Gastrocnemius medialis (tissue), 4 donors: ENCODE data around the gene KDM4E. TPM values are rescaled to one million over a fixed set of nuclear protein-coding genes. Genes with fewer than 3 reads are reported as not detected.

Experiments
- ATAC-seq, 2 donors: fragments of 150-250 bp; one replicate each; pipeline ENCODE4 v1.9.1; 2016
- DNase-seq, 2 donors: peaks; one replicate each; pipeline ENCODE4 v3.0.0-alpha.2; 2019
- H3K27ac ChIP-seq, 4 donors: fragments of 200-600 bp; sonication (generic); 1 replicate in 1 of 4; 2 replicates in 3 of 4; pipeline ENCODE4 v1.5.1; 2016 to 2018; ENCODE audit warnings: mild to moderate bottlenecking in 2 of 4, moderate library complexity in 1 of 4
- H3K27me3 ChIP-seq, 3 donors: fragments of 200-600 bp; sonication (generic) in 2 of 3; 1 replicate in 1 of 3; 2 replicates in 2 of 3; pipeline versions ENCODE4 v1.5.1 to v1.6.0; 2016 to 2019; ENCODE audit warnings: mild to moderate bottlenecking in 1 of 3, moderate library complexity in 1 of 3
- H3K36me3 ChIP-seq, 2 donors: fragments of 200-600 bp; sonication (generic) in 1 of 2; one replicate each; pipeline ENCODE4 v1.5.1; 2017 to 2018
- H3K4me1 ChIP-seq, 2 donors: fragments of 200-600 bp; sonication (generic) in 1 of 2; one replicate each; pipeline ENCODE4 v1.5.1; 2016 to 2017; ENCODE audit warnings: mild to moderate bottlenecking in 2 of 2
- H3K4me3 ChIP-seq, 4 donors: fragments of 200-600 bp; sonication (generic) in 3 of 4; 1 replicate in 1 of 4; 2 replicates in 3 of 4; pipeline ENCODE4 v1.5.1; 2016 to 2019; ENCODE audit warnings: mild to moderate bottlenecking in 2 of 4
- H3K9me3 ChIP-seq, 3 donors: fragments of 200-600 bp; sonication (generic) in 2 of 3; 1 replicate in 1 of 3; 2 replicates in 2 of 3; pipeline ENCODE4 v1.5.1; 2016 to 2019
- POLR2A ChIP-seq, 2 donors: fragments of 450-650 bp; IDR thresholded peaks; one replicate each; pipeline ENCODE4 v1.6.1; 2017; ENCODE audit warnings: antibody characterized with exemption in 2 of 2, mild to moderate bottlenecking in 2 of 2, moderate library complexity in 2 of 2
- in situ Hi-C, 4 donors: fragments of 200-750 bp; cut with MboI; loops; one replicate each; pipeline versions ENCODE4 v1.15.0 to v1.8.0; 2017; ENCODE audit warnings: low sequenced_read_pairs in 4 of 4
- intact Hi-C: fragments of 100-400 bp; cut with DNase I; formaldehyde crosslinking; loops from one replicate; pipeline ENCODE4 v1.15.1; 2023; ENCODE audit warnings: low total_unique reads
- total RNA-seq, 4 donors: library from RNA; depleted of rRNA; stranded (reverse); fragments of >200 nt; gene quantifications; one replicate each; pipeline versions ENCODE4 v1.1.0 to v1.2.3, GENCODE V29; 2016
- TF ChIP-seq, protein P1 (sequence below), 5 experiments: fragments of 450-650 bp in 3 of 5; fragments of 200-600 bp in 2 of 5; sonication (generic) in 2 of 5; IDR thresholded peaks in 4 of 5; conservative IDR thresholded peaks in 1 of 5; 1 replicate in 4 of 5; 2 replicates in 1 of 5; pipeline ENCODE4 v1.5.1; 2016 to 2019; ENCODE audit warnings: antibody characterized with exemption in 5 of 5, mild to moderate bottlenecking in 3 of 5, moderate library complexity in 3 of 5

The KDM4E gene
- total RNA-seq, 4 donors from 2014 or later = not detected

DNA sequence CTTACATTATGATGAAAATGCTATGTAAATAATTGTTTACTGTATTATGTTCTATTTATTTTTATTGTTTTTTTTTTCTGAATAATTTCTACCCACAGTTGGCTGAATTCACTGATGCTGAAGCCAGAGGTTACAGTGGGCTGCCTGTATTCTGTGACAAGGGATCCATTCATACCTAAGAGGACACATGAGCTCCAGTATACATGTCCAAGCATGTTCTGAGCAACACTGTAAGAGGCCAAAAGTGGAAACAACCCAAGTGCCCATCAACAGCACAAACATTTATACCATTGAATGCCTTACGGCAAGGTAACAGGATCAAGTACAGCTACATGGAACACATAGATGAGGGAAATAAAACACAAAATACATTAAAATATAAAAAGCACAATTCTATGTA is 40.3 kb downstream of the KDM4E start:
- H3K4me1 ChIP-seq = peaks cover 19 to 21% of the 10 kb centered on the region in 2 donors
- no peak for ATAC-seq
- H3K36me3 ChIP-seq = no peaks in the 10 kb centered on the region
- H3K9me3 ChIP-seq = no peaks in the 10 kb centered on the region
- TF ChIP-seq, protein P1, sequence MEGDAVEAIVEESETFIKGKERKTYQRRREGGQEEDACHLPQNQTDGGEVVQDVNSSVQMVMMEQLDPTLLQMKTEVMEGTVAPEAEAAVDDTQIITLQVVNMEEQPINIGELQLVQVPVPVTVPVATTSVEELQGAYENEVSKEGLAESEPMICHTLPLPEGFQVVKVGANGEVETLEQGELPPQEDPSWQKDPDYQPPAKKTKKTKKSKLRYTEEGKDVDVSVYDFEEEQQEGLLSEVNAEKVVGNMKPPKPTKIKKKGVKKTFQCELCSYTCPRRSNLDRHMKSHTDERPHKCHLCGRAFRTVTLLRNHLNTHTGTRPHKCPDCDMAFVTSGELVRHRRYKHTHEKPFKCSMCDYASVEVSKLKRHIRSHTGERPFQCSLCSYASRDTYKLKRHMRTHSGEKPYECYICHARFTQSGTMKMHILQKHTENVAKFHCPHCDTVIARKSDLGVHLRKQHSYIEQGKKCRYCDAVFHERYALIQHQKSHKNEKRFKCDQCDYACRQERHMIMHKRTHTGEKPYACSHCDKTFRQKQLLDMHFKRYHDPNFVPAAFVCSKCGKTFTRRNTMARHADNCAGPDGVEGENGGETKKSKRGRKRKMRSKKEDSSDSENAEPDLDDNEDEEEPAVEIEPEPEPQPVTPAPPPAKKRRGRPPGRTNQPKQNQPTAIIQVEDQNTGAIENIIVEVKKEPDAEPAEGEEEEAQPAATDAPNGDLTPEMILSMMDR (IDR thresholded peaks at IDR 0.05 in 4 of 5, conservative IDR thresholded peaks at IDR 0.05 in 1 of 5) = no peak
- TF ChIP-seq POLR2A (IDR thresholded peaks at IDR 0.05) = no peak
- intact Hi-C loops = loop anchor here (5.0 to 10.0 kb wide), 5 partner anchors 93 to 1323 kb away; partner anchors contain the start of genes C11orf54, CWC15, KDM4D and TAF1D
- in situ Hi-C loops = loop anchor here (5.0 to 25.0 kb wide), 4 partner anchors 77 to 699 kb away; partner anchors contain the start of genes CWC15 (in 2 of the 4), KDM4D (in 2 of the 4) and SESN3 (in 1 of the 4)
- H3K27me3 ChIP-seq = no peaks in the 10 kb centered on the region
- no peak overlapping the region for H3K27ac ChIP-seq
- no peak overlapping the region for H3K4me3 ChIP-seq
- DNase-seq = no peak

DNA sequence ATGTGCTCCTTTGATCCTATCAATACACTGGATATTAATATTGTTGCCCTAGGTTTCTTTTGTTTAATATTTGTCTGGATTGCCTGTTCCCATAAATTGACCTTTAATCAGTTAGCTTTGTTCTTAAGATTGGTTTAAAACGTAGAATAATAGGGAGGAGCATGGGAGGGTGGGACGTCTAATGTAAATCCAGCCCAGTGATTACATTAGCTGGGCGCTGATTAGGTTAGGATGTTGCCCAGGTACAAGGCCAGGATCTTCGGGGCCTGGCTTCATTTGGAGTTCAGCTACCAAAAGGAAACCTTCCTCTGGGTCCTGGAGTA is 41.6 kb downstream of the KDM4E start, which contains the start of gene SRSF8:
SRSF8 (plus strand) TSS at position 204 of the 323 bp plus-strand sequence. CDS start 308 bp downstream, outside the sequence.
- intact Hi-C loops = loop anchor here (1.0 to 10.0 kb wide), 7 partner anchors 42 to 1324 kb away; partner anchors contain the start of genes C11orf54, CWC15, FAM76B and KDM4D
- H3K9me3 ChIP-seq = no peaks in the 10 kb centered on the region
- in situ Hi-C loops = loop anchor here (5.0 to 25.0 kb wide), 4 partner anchors 76 to 698 kb away; partner anchors contain the start of genes CWC15 (in 2 of the 4), KDM4D (in 2 of the 4) and SESN3 (in 1 of the 4)
- no peak for TF ChIP-seq POLR2A (IDR thresholded peaks at IDR 0.05)
- TF ChIP-seq, protein P1 (IDR thresholded peaks at IDR 0.05 in 4 of 5, conservative IDR thresholded peaks at IDR 0.05 in 1 of 5) = no peak
- peak within 1 kb of the TSS; percentile 51 to 93 (median 76) for H3K4me3 ChIP-seq
- peak within 1 kb of the TSS; percentile 89 to 98 (median 94) for H3K27ac ChIP-seq
- DNase-seq (no peak), ATAC-seq (no peak)
- peaks cover 19 to 27% of the 10 kb centered on the region in 2 donors for H3K4me1 ChIP-seq
- no peaks in the 10 kb centered on the region for H3K27me3 ChIP-seq
- no peaks in the 10 kb centered on the region for H3K36me3 ChIP-seq

DNA sequence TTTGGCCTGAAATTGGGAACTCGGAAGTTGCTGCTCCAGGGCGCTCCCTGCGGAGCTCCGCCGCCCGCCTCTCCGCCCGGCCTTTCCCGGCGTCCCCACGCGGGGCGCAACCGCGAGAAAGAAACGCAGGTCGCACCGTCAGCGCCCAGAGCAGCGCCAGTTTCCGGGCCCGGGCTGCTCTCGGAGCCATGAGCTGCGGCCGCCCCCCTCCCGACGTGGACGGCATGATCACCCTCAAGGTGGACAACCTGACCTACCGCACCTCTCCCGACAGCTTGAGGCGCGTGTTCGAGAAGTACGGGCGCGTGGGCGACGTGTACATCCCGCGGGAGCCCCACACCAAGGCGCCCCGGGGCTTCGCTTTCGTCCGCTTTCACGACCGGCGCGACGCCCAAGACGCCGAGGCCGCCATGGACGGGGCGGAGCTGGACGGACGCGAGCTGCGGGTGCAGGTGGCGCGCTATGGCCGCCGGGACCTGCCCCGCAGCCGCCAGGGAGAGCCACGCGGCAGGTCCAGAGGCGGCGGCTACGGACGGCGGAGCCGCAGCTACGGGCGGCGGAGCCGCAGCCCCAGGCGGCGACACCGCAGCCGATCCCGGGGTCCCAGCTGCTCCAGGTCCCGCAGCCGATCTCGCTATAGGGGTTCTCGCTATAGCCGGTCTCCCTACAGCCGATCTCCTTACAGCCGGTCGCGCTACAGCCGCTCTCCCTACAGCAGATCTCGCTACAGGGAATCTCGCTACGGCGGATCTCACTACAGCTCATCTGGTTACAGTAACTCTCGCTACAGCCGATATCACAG is 42.2 kb downstream of the KDM4E start:
- Histone ChIP-seq H3K27me3 (no peaks in the 10 kb centered on the region), H3K4me1 (peaks cover 19 to 27% of the 10 kb centered on the region in 2 donors), H3K4me3 (peak overlapping the region; percentile 51 to 93 (median 76)), H3K36me3 (no peaks in the 10 kb centered on the region), H3K27ac (peak overlapping the region; percentile 89 to 98 (median 94)), H3K9me3 (no peaks in the 10 kb centered on the region)
- in situ Hi-C loops (loop anchor here (5.0 to 25.0 kb wide), 4 partner anchors 75 to 698 kb away; partner anchors contain the start of genes CWC15 (in 2 of the 4), KDM4D (in 2 of the 4) and SESN3 (in 1 of the 4)), intact Hi-C loops (loop anchor here (1.0 to 10.0 kb wide), 6 partner anchors 95 to 1325 kb away; partner anchors contain the start of genes C11orf54, CWC15, FAM76B and KDM4D)
- TF ChIP-seq, protein P1 (IDR thresholded peaks at IDR 0.05 in 4 of 5, conservative IDR thresholded peaks at IDR 0.05 in 1 of 5) = peak; percentile 39 to 79 (median 62)
- TF ChIP-seq POLR2A (IDR thresholded peaks at IDR 0.05) = peak; percentile 43 to 65
- DNase-seq (peak; percentile 66 to 83), ATAC-seq (peak; percentile 67)

DNA sequence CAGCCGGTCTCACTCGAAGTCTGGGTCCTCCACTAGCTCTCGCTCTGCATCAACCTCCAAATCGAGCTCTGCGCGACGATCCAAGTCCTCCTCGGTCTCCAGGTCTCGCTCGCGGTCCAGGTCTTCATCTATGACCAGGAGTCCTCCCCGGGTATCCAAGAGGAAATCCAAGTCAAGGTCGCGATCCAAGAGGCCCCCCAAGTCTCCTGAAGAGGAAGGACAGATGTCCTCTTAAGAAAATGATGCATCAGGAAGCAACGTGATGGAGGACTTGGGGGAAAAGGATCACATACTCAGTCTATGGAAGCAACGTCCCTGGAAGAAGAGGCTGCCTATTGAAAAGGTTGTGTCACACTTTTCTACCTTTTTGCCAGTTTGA is 42.8 kb downstream of the KDM4E start:
- H3K4me1 ChIP-seq = peaks cover 19 to 27% of the 10 kb centered on the region in 2 donors
- H3K27me3 ChIP-seq = no peaks in the 10 kb centered on the region
- intact Hi-C loops (loop anchor here (1.0 to 10.0 kb wide), 10 partner anchors 21 to 1326 kb away; partner anchors contain the start of genes C11orf54, CWC15, ENDOD1 and FAM76B), in situ Hi-C loops (loop anchor here (5.0 to 25.0 kb wide), 4 partner anchors 74 to 697 kb away; partner anchors contain the start of genes CWC15 (in 2 of the 4), KDM4D (in 2 of the 4) and SESN3 (in 1 of the 4))
- H3K27ac ChIP-seq = peak overlapping the region; percentile 89 to 98 (median 94)
- DNase-seq = peak in 1 of 2 donors; percentile 13
- TF ChIP-seq, protein P1 (IDR thresholded peaks at IDR 0.05 in 4 of 5, conservative IDR thresholded peaks at IDR 0.05 in 1 of 5) = no peak
- TF ChIP-seq POLR2A (IDR thresholded peaks at IDR 0.05) = no peak
- ATAC-seq = peak; percentile 16 to 27
- peak overlapping the region; percentile 51 to 93 (median 76) for H3K4me3 ChIP-seq
- H3K9me3 ChIP-seq = no peaks in the 10 kb centered on the region
- H3K36me3 ChIP-seq = no peaks in the 10 kb centered on the region
